Measurements from ENCODE around the gene KIAA0753.

The KIAA0753 gene

DNA sequence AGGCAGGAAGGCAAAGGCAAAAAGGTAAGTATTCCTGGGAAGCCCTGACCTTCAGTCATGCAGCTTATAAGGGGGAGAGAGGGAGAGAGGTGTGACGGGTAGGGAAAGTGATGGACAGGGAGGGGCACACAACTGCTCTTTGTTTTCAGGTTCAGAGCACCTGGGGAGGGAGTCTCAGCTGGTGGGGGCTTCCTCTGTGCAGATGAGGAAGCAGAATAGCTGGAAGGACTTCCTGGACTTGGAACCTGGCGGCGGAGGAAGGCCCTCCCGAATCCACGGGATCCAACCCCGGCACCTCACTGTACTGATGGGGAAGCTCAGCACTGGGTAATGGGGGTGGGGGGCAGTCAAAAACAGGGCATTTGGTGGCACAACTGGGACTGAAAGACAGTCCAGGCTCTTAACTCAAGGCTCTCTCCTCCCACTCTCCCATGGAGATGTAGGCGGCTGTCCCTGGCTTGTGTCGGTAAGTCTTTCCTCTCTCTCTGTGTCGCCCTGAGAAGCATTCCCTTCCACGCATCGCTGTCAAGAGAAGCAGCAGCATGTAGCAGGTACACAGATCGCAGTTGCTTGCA is 72.2 kb downstream of the KIAA0753 start:
- no peak for DNase-seq

DNA sequence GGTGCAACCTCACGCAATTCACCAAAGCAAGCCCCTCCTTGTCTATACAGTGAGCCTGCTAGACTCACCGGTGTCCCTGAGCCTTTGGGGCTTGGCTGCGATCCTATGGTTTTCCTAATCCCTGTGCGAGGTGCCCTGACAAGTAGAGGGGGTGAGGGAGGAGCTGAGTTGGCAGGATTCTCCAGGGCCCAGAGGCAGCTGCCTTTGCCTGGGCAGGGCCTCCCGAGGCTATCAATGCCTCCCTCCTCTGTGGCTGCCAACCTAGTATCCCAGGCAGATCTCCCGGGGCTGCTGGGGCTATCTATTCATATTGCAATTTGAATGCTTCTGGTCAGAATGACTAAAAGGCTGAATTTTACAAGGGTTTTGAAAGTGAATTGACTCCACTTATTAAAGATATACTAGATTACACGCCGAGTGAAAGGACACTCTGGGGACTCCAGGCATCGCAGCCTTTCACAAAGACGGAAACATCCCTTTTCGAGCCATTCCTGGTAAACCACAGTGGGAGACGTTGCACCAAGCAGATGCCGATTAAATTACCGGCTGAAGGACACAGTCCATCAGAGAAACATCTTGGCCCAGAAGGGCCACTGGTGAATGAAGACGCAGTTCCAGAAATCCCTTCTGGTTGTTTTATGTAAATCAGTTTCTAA is 72.9 kb downstream of the KIAA0753 start:
- DNase-seq, result no peak

DNA sequence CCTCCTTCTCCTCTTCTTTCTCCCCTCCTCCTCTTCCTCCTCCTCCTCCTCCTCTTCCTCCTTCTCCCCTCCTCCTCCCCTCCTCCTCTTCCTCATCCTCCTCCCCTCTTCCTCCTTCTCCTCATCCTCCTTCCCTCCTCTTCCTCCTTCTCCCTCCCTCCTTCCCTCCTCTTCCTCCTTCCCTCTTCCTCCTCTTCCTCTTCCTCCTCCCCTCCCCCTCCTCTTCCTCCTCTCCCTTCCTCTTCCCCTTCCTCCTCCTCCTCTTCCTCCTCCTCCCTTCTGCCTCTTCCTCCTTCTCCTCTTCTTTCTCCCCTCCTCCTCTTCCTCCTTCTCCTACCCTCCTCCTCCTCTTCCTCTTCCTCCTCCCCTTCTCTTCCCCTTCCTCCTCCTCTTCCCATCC is 79.1 kb downstream of the KIAA0753 start:
- DNase-seq, result no peak

DNA sequence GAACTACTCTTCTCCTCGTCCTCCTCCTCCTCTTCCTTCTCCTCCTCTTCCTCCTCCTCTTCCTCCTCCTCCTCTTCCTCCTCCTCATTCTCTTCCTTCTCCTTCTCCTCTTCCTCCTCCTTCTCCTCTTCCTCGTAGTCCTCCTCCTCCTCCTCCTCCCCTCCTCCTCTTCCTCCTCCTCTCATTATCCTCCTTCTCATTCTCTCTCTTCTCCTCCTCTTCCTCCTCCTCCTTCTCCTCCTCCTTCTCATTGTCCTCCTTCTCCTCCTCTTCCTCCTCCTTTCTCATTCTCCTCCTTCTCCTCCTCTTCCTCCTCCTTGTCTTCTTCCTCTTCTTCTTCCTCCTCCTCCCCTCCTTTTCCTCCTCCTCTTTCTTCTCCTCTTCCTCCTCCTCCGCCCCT is 80.0 kb downstream of the KIAA0753 start:
- no peak for DNase-seq

DNA sequence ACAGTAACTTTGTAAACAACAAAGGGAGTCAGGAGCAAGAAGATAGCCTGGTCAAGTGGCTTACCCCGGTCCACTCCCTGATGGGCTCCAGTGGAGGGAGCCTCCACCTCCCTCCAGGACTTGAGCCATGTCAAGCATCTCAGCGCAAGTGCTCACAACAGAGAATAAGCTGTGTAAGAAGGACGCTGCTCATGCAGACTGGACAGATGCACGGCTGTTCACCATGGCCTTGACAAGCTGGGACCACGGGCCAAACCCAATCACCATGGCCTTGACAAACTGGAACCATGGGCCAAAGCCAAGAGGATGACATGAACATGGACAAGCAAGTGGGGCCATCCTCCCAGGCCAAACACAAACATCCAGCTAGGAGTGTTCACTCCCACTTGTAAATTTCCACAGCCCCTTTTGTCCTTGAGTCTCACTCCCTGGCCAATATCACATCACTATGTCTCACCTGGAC is 80.7 kb downstream of the KIAA0753 start:
- DNase-seq, result no peak

DNA sequence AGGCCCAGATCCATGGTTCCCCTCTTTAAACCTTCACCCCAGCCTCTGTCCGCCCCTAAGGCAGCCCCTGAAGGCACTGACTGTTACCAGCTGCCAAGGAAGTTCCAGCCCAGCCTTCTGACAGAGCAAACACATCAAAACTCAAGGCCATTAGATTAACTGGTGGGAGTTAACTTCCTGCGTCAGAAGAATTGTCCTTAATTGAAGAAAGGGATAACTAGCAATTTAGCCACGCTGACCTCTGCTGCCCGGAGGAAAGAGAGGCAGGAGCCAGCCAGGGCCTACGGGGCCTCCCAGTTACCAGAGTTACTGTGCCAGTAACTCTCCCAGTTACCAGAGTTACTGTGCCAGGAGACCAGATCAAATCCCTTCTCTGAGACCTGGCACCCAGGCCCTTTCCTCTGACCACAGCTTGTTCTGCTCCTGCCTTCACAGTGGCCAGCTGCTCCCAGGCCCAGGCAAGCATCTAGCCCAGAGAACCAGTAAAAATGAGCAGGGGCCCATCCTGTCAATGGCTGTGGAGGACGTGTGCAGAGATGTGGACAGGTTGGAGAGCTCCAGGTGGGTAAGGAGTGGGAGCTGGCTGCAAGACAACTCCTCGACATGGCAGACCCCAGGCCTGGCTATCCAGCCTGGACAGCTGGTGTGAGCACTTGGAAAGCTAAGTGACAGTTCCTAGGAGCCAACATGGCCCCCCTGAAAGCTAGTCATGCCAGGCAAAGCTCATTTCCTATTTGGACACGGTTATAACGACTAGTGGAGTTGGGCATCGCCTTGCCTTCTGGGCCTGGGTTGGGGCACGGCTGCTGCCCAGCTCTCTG is 81.4 kb downstream of the KIAA0753 start:
- no peak for DNase-seq

DNA sequence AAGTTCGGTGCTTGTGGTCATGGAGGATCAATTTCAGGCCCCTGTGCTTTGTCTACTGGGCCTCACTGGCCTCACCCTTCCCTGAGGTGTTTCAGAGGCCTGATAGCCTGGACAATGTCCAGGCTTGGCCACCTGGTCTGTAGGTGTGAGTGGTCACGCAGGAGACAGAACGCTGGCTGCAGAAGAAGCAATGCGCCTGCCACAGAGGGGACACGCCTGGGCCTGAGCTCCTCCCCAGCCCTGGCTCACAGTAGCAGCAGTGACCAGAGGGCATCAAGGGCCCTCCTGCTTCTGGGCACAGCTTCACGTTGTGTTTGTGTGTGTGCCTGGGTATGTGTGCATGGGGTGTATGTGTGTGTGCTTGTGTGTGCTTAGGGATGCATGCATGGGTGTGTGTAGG is 82.2 kb downstream of the KIAA0753 start:
- DNase-seq, result no peak

DNA sequence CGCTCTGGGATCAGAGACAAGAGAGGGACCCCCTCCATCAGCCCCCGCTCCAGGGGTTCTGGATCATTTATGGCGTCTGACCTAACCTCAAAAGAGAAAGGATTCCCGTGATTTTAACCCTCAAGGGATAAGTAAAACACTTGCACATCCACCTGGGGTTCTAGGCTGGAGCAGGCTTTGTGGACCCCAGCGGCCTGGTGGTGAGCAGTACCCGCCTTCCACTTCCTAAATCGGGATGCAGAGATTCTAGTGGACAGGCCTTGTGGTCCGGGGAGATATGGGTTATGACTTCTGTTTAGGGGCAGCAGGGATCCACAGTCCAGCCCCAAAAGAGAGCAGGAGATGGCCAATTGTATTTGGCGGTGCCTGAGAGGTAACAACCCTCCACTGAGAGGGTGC is 83.5 kb downstream of the KIAA0753 start:
- DNase-seq, result no peak

DNA sequence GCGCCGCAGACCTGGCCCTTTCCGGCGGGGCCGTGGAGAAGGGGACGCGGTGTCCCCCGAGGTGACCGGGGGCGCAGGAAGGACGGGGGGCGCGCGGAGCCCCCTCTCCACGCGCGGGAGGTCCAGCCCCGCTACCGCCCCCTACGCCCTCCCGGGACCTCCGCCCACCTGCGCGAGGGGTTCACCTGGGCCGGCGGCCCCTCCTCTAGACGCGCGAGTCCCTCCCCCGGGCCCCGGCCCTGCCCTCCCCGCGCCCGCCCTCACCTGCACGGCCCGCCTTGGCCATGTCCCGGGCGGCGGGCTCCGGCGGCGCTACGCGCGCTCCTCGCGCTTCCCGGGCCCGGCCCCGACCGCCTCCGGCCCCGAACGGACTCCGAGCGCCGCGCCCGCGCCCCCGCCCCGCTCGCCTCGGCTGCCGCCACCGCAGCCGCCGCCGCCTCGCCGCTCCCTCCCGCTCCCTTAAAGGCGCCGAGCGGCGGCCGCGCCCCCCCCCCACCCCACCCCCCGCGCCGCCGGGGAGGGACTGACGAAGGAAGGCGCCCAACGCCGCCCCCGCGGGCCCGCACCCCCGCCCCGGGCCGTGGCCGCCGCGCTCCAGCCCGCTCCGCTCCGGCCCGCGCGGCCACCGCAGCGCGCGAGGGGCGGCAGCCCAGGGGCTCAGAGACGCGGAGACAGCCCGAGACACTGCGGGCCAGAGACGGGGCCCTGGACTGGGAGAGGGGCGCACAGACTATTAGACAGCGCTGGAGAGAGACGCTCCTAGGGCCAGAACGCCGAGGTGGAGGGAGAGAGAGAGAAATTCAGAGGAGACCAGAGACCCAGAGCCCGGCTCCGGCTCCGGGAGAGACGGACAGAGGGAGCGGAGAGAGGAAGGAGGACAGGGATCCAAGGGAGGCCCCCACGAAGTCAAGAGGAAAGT is 84.1 kb downstream of the KIAA0753 start, which contains the start of gene PITPNM3:
Gene PITPNM3 (minus strand): TSS at position 435 of the 919 bp plus-strand sequence. CDS start 149 bp downstream, at position 286.
- DNase-seq, result no peak

DNA sequence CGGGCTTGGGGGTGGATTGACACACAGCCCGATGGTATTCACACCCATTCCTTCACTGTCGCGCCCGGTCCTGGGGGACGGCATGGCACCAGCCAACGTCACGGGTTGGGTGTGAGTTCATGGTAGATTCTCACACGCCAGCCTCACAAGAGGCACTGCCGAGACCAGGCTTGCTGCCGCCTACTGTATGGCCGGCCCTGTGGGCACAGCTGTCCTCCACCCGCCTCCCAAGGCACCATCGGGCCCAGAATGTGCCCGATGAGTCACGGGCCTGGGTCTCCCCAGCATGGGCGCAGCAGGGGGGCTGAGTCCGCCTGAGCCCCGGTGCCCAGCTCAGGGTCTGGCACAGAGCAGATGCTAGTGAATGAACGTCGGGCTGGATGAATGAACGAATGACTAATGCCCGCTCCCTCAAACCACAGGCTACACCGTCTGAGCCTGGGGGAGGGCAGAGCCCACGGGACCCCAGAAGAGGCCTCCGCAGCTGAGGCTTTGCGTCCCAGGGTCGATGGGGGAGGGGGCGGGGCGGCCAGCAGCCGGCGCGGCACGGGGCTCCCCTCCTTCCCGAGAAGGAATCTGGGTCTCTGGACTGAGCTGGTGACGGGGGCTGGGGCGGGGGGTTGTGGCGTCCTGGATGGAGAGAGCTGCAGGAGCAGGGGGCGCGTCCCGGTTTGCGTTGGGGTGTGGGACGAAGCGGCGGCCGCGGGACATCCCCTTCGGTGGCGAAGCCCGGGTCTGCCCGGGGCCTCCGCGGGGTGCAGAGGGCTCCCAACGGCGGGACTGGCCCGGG is 85.0 kb downstream of the KIAA0753 start:
- DNase-seq, result no peak

DNA sequence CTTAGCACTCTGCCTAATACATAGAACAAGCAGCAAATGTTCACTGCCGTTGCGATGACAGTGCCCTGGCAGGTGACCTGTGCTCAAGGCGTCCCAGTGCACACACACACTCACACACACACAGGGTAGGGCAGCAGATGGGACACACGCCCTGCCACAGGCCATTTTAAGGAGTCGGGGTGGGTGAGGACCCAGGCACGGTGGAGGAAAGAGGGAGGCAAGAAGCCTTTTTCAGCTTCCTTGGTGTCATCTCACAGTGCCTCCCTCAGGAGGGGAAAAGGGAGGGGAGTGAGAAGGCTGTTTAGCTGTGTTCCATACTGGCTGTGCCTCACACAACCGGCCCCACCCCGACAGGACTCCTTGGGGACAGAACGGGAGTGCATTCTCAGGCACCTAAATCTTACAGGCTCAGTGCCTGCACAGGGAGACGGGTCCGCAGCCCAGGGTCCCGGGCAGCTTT is 85.6 kb downstream of the KIAA0753 start:
- DNase-seq, result no peak

DNA sequence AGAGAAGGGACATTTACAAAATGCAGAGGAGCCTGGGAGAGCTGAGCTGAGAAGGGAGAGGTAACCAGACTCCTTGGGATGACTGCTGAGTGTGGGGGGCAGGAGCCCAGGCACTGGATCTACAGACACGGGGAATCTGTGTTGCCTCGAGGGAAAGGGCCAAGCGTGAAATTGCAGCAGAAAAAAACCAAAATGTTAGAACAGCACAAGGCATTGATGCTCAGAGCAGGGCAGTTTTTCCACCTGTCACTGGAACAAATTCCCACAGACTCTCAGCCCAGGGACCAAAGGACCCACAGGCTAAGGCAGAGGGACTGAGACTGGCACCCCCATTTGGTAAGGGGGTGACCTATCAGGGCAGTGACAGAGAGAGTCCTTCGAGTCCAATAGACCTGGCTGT is 86.2 kb downstream of the KIAA0753 start:
- no peak for DNase-seq

DNA sequence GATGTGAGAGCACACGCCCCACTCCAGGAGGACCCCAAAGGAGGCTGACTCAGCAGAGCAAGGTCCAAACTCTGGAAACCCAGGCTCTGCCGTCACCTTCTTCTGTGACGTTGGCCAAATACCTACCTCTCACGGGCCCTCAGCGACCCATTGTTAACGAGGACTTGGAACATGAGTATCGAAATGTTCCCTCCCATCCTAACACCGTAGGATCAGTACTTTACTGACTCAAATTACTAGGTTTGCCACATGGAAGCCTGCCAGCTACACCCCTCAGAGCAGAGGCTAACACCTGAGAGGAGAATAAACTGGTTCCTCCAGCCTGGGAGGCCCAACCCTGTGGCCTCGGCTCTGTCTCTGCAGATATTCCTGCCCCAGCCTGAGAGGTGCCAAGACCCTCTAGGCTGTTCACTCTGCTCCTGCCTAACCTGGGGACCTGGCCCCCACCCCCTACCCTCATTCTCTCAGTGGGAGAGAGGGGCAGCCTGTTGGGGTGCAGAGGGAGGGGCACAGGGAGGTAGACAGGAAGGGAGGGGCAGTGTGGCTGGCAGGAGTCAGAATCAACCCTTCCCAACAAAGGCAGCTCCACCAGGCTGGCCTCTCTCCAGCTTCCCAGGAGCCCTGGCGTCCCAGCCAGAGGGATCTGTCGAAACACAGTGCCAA is 88.5 kb downstream of the KIAA0753 start:
- DNase-seq, result no peak

DNA sequence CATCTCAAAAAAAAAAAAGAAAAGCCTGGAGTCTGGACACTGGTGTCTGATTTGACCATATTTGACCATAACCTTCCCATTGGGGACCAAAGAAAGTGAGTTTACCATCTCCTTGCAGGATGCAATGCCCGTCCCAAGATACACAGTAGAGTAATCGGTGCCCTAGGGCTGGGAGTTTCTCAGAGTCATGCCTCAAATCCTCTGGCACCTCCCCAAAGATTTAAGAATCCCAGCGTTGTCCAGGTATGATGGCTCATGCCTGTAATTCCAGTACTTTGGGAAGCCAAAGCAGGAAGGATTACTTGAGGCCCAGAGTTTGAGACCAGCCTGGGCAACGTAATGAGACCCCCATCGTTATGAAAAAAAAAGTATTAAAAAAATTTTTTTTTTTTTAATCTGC is 89.2 kb downstream of the KIAA0753 start:
- no peak for DNase-seq

DNA sequence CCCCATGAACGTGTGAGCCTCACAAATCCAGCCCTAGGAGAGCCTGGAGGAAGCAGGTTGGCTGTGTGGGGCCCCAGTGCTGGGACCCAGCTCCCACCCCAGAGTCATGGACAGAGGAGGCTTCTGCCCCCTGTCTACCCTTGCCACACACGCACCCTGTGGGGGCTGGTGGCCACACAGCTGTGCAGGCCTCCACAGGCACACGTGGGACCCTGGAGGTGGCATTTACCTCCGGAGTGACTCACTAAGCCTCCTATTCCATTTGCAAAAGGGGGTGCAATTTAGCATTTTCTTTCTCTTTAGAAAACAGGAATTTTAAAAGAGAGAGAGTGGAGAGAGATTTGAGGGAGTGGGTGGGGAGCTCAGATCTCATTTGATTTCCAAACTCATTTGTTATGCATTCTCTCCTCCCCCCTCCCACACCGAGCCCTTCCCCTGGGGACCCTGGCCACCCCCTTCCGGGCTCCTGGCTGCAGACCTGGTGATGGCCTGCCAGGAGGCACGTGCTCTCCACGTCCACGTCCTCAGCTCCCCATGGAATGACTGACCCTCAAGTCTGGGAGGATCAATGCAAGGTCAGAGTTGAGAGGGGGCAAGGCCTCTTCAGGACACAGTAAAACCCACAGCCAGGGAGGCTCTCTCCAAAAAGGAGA is 91.0 kb downstream of the KIAA0753 start:
- DNase-seq, result no peak

DNA sequence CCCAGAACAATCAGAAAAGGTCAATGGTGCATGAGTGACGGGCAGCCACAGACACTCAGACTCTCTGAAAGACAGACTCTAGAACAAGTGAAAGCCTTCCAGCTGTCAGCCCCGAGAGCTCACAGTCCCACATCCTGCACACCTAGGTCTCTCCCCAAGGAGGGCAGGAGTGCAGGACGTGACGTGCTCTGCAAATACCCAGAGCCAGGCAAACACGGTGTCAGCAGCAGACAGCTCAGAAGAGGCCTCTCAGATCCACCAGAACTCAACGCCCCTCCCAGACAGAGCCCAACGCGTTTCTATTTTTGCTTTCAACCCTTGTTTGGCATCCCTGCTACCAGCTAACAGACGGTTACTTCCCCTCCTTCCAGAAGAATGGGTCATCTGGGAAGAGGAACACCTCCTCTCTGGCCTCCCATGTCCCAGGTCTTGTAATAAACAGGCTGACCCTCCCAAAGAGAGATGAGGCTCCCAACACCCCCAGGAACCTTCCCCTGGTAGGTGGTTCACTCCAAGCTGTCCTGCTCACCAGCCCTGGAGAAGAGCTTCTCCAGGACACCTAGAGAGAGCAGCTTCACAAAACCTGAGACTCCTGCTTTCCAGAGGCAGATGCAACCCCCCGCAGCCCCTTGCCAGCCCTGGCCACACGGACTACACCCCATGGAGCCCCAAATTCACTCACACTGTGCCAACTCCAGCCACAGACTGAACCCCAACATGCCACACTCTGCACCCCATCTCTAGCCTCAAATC is 91.8 kb downstream of the KIAA0753 start:
- no peak for DNase-seq

DNA sequence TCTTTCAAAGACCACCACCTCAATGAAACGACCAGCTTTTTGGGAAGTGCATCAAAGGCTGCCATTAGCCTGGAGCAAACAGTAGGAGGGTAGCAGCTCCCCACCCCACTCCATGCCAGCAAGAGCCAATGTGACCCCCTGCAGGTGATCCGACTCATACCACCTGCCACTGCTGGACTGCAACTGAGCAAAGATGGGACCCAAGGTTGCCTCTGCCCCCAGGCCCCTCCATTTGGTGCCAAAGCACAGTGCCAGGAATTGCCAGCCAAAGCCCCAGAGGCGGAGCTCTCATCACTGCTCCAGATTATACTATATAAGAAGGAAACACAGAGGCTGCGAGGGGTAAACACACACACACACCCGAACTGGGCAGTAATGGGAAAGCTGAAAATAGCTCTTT is 92.5 kb downstream of the KIAA0753 start:
- no peak for DNase-seq

DNA sequence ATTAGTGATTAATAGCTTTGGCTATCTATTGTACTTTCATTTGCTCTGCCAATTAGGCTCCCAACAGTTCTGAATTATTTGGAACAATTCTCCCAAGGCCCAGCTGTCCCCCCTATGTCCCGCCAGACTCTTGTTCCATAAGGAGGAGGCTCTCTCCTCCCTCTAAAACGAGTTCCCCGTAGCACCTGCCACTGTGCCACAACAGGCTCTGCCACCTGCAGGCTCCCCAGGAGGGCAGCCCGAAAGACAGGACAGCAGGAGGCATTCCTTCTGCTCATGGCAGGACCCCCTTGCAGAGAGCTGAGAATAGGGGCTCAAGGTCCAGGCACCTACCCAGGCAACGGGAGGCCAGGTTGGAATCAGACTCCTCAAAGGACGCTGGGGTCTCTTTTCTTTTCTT is 93.2 kb downstream of the KIAA0753 start:
- no peak for DNase-seq

DNA sequence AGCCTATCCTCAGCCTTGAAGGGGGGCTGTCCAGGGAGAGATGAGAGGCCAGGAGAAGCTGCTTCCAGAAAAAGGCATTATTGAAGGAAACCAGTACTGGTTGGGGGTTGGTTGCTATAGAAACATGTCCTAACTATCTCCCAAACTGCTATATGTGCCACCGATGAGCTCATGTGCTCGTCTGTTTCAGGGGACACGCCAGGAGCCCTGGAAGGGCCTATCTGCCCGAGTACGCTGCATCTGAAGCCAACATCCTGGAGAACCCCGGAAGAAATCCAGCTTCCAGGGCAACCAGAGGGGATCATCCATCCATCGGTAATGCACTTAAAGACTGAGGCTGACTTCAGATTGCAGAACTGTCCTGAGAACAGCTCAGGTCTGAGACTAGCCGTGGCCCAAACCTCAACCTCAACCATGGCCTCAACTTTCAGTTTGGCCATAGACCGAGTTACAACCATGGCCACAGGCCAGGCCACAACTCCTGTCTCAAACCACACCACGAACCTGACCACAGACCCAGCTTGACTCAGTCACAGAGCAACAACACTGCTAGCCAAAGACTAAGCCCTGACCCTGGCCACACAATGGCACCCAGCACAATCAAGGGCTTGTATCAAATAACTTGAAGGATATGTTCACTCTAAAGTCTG is 94.3 kb downstream of the KIAA0753 start:
- no peak for DNase-seq

DNA sequence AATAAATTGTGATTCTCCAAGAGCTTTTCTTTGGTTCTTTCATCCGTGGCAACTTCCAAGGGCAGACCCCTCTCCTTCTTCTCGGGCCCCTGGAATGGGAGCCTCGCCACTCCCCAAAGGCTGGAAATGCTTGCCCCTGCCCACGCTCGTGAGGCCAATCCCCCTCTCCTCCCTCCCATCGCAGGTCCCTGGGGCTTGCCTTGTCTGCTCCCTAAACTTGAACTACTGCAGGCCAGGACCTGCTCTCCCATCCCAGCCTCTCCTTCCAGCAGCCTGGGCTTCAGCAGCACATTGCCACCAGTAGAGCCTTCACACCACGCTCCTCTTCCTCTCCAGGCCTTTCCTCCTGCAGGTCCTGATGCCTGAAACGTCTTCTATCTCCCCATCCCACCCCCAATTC is 95.2 kb downstream of the KIAA0753 start:
- no peak for DNase-seq
